ENCODE measurements around the gene ASAP3. TPM values are rescaled to one million over a fixed set of nuclear protein-coding genes. Genes with fewer than 3 reads are reported as not detected.

The ASAP3 gene
- total and polyA plus RNA-seq, 9 of the 15 experiments (the other 6 are each of a cell fraction or from before 2014, with no cell fraction given), result 1.7 to 31.2 (median 17.4) TPM

GRCh38 chr1:23530747-23531561, 47.0 kb upstream of the ASAP3 start, which contains the start of gene E2F2 (continued):
- no peak for TF ChIP-seq FOXO4 (CRISPR knock-in tag; IDR thresholded peaks at IDR 0.05)
- no peak for TF ChIP-seq ARID1B (IDR thresholded peaks at IDR 0.05)
- TF ChIP-seq ZNF699 (CRISPR knock-in tag; IDR thresholded peaks at IDR 0.05; ENCODE audit: insufficient replicate concordance), result no peak
- TF ChIP-seq CREB3L1 (IDR thresholded peaks at IDR 0.05; ENCODE audit: borderline replicate concordance, low read depth), result no peak
- TF ChIP-seq KAT7 (CRISPR knock-in tag; IDR thresholded peaks at IDR 0.05; ENCODE audit: borderline replicate concordance), result peak; percentile 84; the same call in 1 of the 2 replicates
- no peak for TF ChIP-seq ETV6 (IDR thresholded peaks at IDR 0.05; ENCODE audit: borderline replicate concordance in 1 of 2, low read depth in 2 of 2, low read length in 1 of 2)
- TF ChIP-seq ETV6 (CRISPR knock-in tag; IDR thresholded peaks at IDR 0.05; ENCODE audit: borderline replicate concordance), result no peak
- TF ChIP-seq ZNF518B (CRISPR knock-in tag; IDR thresholded peaks at IDR 0.05), result no peak
- TF ChIP-seq MXI1 (IDR thresholded peaks at IDR 0.05; ENCODE audit: low read depth, low read length), result no peak
- TF ChIP-seq ZC3H11A (IDR thresholded peaks at IDR 0.05; ENCODE audit: low read depth, low read length), result no peak
- no peak for TF ChIP-seq NFXL1 (CRISPR knock-in tag; IDR thresholded peaks at IDR 0.05)
- TF ChIP-seq JUNB (CRISPR knock-in tag; conservative IDR thresholded peaks at IDR 0.05), result no peak
- TF ChIP-seq KDM4B (IDR thresholded peaks at IDR 0.05; ENCODE audit: borderline replicate concordance in 2 of 2, low read depth in 1 of 2), result peak in 1 of 2 experiments; percentile 37; a peak in 1 of 4 replicates
- no peak for TF ChIP-seq TAF9B (IDR thresholded peaks at IDR 0.05; ENCODE audit: partially characterized antibody)
- peak; percentile 8 for TF ChIP-seq RBM22 (IDR thresholded peaks at IDR 0.05; ENCODE audit: low read depth, low read length, poor library complexity, severe bottlenecking)
- TF ChIP-seq ZNF584 (CRISPR knock-in tag; IDR thresholded peaks at IDR 0.05; ENCODE audit: low read depth), result no peak; the same call in 1 of the 2 replicates
- peak; percentile 75; the same call in 1 of the 2 replicates for TF ChIP-seq MYBL2 (IDR thresholded peaks at IDR 0.05; ENCODE audit: low read depth)
- no peak for TF ChIP-seq MYBL2 (CRISPR knock-in tag; IDR thresholded peaks at IDR 0.05; ENCODE audit: borderline replicate concordance)
- TF ChIP-seq HNRNPUL1 (IDR thresholded peaks at IDR 0.05; ENCODE audit: low read length), result no peak
